Erythroblast (primary cell): ENCODE data around the gene STH.

Experiments used
- GATA1 ChIP-seq: IDR thresholded peaks from 2 replicates; pipeline ENCODE4 v1.6.1; 2011; ENCODE audit warnings: low read depth, mild to moderate bottlenecking, control low read depth, low read length, moderate library complexity
- POLR2A ChIP-seq: IDR thresholded peaks from 2 replicates; pipeline ENCODE4 v1.6.1; 2011; ENCODE audit warnings: mild to moderate bottlenecking, low read length

DNA sequence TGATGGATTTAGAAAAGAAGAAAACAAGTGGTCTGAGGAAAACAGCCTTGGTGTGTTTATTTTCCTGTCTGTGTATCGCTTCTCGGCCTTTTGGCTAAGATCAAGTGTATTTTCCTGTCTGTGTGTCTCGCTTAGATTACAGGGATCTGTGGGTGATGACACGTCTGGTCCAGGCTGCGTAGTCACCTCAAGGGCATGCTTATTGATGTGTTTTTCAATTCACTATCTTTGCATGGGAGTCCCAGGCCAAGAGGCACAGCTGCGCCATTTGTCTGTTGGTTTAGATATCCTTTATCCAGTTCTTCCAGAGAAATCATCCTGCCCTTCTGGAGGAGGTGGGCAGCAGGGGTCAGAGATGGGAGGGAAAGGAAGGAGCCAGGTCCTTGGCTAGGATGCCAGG, 47.1 kb upstream of the STH start:
- TF ChIP-seq POLR2A (no peak), GATA1 (no peak)
